Thoracic aorta (tissue), 2 donors: Measurements from ENCODE around the gene CEP295NL. TPM values are rescaled to one million over a fixed set of nuclear protein-coding genes. Genes with fewer than 3 reads are reported as not detected.
"Not testable (repeated sequence)": the region's sequence is repeated elsewhere in the genome, so short reads cannot be mapped to it uniquely, and the experiment has no call there.

Source experiments
- ATAC-seq: fragments of 150-250 bp; one replicate; pipeline ENCODE4 v1.8.0; 2017; ENCODE audit warnings: low read depth; ENCODE audit not compliant: insufficient number of reproducible peaks, low FRiP score
- DNase-seq: peaks from one replicate; pipeline ENCODE4 v3.0.0-alpha.2; 2020; ENCODE audit warnings: low spot score
- H3K27ac ChIP-seq, 2 donors: fragments of 200-600 bp; sonication (generic); 1 replicate in 1 of 2; 2 replicates in 1 of 2; pipeline ENCODE4 v1.5.1; 2016; ENCODE audit warnings: mild to moderate bottlenecking in 2 of 2, moderate library complexity in 2 of 2
- H3K27me3 ChIP-seq: fragments of 200-600 bp; sonication (generic); replicated peaks from 2 replicates; pipeline ENCODE4 v1.6.0; 2016; ENCODE audit warnings: mild to moderate bottlenecking; ENCODE audit not compliant: insufficient read depth
- H3K36me3 ChIP-seq: fragments of 200-600 bp; sonication (generic); one replicate; pipeline ENCODE4 v1.5.1; 2016
- H3K4me1 ChIP-seq, 2 donors: fragments of 200-600 bp; sonication (generic); 1 replicate in 1 of 2; 2 replicates in 1 of 2; pipeline versions ENCODE4 v1.5.1 to v1.6.0; 2016; ENCODE audit warnings: low read depth in 2 of 2, mild to moderate bottlenecking in 1 of 2; ENCODE audit not compliant: control insufficient read depth in 1 of 2
- H3K4me3 ChIP-seq: fragments of 200-600 bp; sonication (generic); 2 replicates; pipeline ENCODE4 v1.5.1; 2016; ENCODE audit warnings: mild to moderate bottlenecking
- H3K9me3 ChIP-seq: fragments of 200-600 bp; sonication (generic); 2 replicates; pipeline ENCODE4 v1.5.1; 2016
- total RNA-seq, 2 donors: library from RNA; depleted of rRNA; stranded (reverse); fragments of >200 nt; gene quantifications; one replicate each; pipeline versions ENCODE4 v1.1.0 to v1.2.3, GENCODE V29; 2016
- TF ChIP-seq, protein P1 (sequence below): fragments of 200-600 bp; sonication (generic); IDR thresholded peaks from one replicate; pipeline ENCODE4 v1.5.1; 2019; ENCODE audit warnings: antibody characterized with exemption

CEP295NL gene
- total RNA-seq, 2 donors from 2014 or later, result 6.8 to 13.0 TPM

GRCh38 chr17:78915872-78916632 lies 13.1 kb upstream of the CEP295NL start:
- ATAC-seq (no peak), DNase-seq (no peak)
- Histone ChIP-seq H3K9me3 (no peaks in the 10 kb centered on the region), H3K36me3 (peaks cover 3% of the 10 kb centered on the region), H3K27ac (peak overlapping the region; percentile 15 to 63), H3K4me3 (peak overlapping the region; percentile 32), H3K4me1 (peaks cover 46 to 82% of the 10 kb centered on the region in 2 donors), H3K27me3 (no peaks in the 10 kb centered on the region)
- TF ChIP-seq, protein P1, sequence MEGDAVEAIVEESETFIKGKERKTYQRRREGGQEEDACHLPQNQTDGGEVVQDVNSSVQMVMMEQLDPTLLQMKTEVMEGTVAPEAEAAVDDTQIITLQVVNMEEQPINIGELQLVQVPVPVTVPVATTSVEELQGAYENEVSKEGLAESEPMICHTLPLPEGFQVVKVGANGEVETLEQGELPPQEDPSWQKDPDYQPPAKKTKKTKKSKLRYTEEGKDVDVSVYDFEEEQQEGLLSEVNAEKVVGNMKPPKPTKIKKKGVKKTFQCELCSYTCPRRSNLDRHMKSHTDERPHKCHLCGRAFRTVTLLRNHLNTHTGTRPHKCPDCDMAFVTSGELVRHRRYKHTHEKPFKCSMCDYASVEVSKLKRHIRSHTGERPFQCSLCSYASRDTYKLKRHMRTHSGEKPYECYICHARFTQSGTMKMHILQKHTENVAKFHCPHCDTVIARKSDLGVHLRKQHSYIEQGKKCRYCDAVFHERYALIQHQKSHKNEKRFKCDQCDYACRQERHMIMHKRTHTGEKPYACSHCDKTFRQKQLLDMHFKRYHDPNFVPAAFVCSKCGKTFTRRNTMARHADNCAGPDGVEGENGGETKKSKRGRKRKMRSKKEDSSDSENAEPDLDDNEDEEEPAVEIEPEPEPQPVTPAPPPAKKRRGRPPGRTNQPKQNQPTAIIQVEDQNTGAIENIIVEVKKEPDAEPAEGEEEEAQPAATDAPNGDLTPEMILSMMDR, result no peak

DNA sequence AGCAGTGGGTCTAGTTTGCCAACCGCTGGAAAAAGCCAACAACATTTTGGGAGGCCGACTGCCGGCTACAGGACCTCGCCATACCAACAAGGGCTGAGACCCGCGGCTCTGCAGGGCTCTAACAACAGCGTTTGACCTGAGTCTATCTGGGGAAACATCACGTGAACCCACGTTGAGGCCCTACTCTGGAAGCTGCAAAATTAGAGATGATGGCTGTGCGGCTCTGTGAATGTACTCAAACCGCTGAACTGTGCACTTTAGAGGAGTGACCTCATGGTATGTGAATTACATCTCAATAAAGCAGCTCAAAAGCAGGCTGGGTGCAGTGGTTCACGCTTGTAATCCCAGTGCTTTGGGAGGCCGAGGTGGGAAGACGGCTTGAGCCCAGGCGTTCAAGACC lies 10.1 kb upstream of the CEP295NL start:
- Histone ChIP-seq H3K9me3 (no peaks in the 10 kb centered on the region), H3K36me3 (no peaks in the 10 kb centered on the region), H3K4me3 (no peak overlapping the region), H3K27me3 (no peaks in the 10 kb centered on the region), H3K27ac (no peak overlapping the region), H3K4me1 (peaks cover 29 to 74% of the 10 kb centered on the region in 2 donors)
- ATAC-seq (no peak), DNase-seq (no peak)
- TF ChIP-seq, protein P1, result no peak

- TF ChIP-seq, protein P1, result no peak
- DNase-seq, result no peak
- ATAC-seq, result no peak
These were observed 9.1 kb upstream of the CEP295NL start for GRCh38 chr17:78912082-78912481.

DNA sequence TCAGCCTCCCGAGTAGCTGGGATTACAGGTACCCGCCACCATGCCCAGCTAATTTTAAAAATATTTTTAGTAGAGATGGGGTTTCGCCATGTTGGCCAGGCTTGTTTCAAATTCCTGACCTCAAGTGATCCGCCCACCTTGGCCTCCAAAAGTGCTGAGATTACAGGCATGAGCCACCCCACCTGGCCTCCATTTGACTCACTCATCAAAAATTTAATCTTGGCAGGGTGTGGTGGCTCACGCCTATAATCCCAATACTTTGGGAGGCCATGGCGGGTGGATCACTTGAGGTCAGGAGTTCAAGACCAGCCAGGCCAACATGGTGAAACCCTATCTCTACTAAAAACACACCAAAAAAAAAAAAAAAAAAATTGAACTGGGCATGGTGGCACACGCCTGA lies 8.5 kb upstream of the CEP295NL start:
- not testable (repeated sequence) for H3K27ac ChIP-seq, H3K27me3 ChIP-seq, H3K4me3 ChIP-seq, H3K36me3 ChIP-seq, H3K9me3 ChIP-seq, DNase-seq, ATAC-seq
- peaks cover 25 to 62% of the 10 kb centered on the region in 2 donors for H3K4me1 ChIP-seq

More at GRCh38 chr17:78912082-78912481, 9.1 kb upstream of the CEP295NL start:
- Histone ChIP-seq H3K27ac (peak overlapping the region in 1 of 2 donors; percentile 30), H3K9me3 (no peaks in the 10 kb centered on the region), H3K36me3 (no peaks in the 10 kb centered on the region), H3K27me3 (no peaks in the 10 kb centered on the region), H3K4me1 (peaks cover 28 to 65% of the 10 kb centered on the region in 2 donors), H3K4me3 (no peak overlapping the region)

DNA sequence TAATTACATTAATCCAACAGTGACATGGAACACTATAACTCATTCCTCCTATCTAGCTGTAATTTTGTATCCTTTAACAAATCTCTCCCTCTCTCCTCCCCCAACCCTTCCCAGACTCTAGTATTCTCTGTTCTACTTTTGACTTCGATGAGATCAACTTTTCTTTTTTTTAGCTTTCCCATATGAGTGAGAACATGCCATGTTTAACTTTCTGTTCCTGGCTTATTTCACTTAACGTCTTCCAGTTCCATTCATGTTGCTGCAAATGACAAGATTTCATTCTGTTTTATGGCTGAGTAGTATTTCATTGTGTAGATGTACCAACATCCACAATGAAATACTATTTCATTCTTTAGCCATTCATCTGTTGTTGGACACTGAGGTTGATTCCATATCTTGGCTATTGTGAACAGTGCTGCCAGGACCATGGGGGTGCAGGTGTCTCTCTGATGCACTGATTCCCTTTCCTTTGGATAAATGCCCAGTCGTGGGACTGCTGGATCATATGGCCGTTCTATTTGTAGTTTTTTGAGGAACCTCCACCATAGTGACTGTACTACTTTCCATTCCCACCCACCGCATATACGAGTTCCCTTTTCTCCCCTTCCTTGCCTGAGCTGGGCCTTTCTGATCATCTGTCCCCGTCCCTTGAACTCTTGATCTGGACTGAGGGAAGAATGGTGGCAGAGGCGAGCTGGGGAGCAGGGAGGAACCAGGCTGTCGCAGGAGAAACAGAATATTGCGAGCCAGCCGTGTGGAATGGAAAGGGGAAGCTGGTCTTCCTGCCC lies 7.7 kb upstream of the CEP295NL start:
- no peak for DNase-seq
- H3K9me3 ChIP-seq, result no peaks in the 10 kb centered on the region
- no peak overlapping the region for H3K4me3 ChIP-seq
- TF ChIP-seq, protein P1, result no peak
- H3K4me1 ChIP-seq, result peaks cover 19 to 57% of the 10 kb centered on the region in 2 donors
- H3K27ac ChIP-seq, result no peak overlapping the region
- no peak for ATAC-seq
- no peaks in the 10 kb centered on the region for H3K36me3 ChIP-seq
- H3K27me3 ChIP-seq, result no peaks in the 10 kb centered on the region
